ENCODE data around the gene TMEM161A. TPM values are rescaled to one million over a fixed set of nuclear protein-coding genes. Genes with fewer than 3 reads are reported as not detected.
A peak's percentile ranks its signal among the peaks of the same experiment; 100 is the strongest.
"Not testable (repeated sequence)": the region's sequence is repeated elsewhere in the genome, so short reads cannot be mapped to it uniquely, and the experiment has no call there.

TMEM161A gene
- total RNA-seq, 2 experiments from 2014 or later, result 8.2 to 10.9 TPM

DNA sequence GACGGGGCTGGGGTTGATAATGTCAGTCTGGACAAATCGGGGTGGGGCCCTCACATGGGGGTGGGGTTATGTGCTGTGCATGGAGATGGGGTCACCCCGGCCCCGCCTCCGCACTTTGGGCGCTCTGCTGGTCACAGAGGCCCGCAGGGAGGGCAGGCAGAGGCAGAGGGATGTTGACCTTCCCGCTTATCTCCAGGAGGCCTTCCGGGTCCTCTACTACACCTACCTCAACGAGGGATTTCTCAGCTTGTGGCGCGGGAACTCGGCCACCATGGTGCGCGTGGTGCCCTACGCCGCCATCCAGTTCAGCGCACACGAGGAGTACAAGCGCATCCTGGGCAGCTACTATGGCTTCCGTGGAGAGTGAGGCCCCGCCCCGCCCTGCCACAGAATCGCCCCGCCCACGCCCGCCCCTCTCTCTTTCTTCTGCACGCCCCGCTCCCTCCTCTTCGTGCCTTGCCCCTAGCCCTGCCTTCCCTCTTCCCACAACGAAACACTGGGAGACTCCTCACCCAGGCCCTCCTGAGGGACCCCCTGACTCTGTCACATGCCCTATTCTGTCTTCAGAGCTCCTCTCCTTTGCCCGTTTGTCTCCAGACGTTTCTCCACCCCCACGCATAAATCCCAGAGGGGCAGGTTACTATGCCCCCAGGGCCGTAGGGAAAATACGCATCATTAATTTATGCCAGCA, 32.8 kb downstream of the TMEM161A start:
- Histone ChIP-seq H3K9me3 (ENCODE audit: control insufficient read depth in 1 of 2, insufficient read depth in 1 of 2, low read length in 2 of 2) (no peaks in the 10 kb centered on the region), H3K4me1 (ENCODE audit: insufficient read depth, low read length) (peaks cover 5% of the 10 kb centered on the region), H3K27ac (ENCODE audit: low read depth in 1 of 2, low read length in 2 of 2) (no peak overlapping the region), H3K36me3 (ENCODE audit: insufficient read depth, low read length) (peaks cover 19% of the 10 kb centered on the region), H3K27me3 (ENCODE audit: control insufficient read depth in 1 of 2, insufficient read depth in 2 of 2, low read length in 2 of 2) (no peaks in the 10 kb centered on the region), H3K4me3 (ENCODE audit: low read length) (no peak overlapping the region)
- no peak overlapping the region for H3K27ac Mint-ChIP-seq
- H3K36me3 Mint-ChIP-seq (ENCODE audit: low read depth), result peaks cover 7% of the 10 kb centered on the region
- peak in 2 of 14 experiments; percentile 9 to 18 for DNase-seq
- H3K4me3 Mint-ChIP-seq, result no peak overlapping the region
- intact Hi-C loops (cut with DNase I, micrococcal nuclease), result no loop called here
- no peaks in the 10 kb centered on the region for H3K4me1 Mint-ChIP-seq (ENCODE audit: low read depth)
- no peaks in the 10 kb centered on the region for H3K9me3 Mint-ChIP-seq
- no peak for ATAC-seq (ENCODE audit: poor library complexity)
- H3K27me3 Mint-ChIP-seq, result no peaks in the 10 kb centered on the region
- ChIA-PET POLR2A (no interaction called here), CTCF (no interaction called here)
- TF ChIP-seq CTCF (IDR thresholded peaks at IDR 0.05), result no peak

DNA sequence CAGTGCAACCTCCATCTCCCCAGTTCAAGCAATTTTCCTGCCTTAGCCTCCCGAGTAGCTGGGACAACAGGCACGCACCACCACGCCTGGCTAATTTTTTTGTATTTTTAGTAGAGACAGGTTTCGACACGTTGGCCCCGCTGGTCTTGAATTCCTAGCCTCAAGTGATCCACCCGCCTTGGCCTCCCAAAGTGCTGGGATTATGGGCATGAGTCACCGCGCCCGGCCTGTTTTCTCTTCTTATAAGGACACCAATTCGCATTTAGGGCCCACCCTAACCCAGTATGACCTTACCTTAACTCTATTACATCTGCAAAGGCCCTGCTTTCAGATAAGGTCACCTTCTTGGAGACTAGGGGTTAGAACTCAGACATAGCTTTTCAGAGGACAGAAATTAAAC, 35.1 kb downstream of the TMEM161A start:
- Histone ChIP-seq H3K9me3 (ENCODE audit: control insufficient read depth in 1 of 2, insufficient read depth in 1 of 2, low read length in 2 of 2) (no peaks in the 10 kb centered on the region), H3K36me3 (ENCODE audit: insufficient read depth, low read length) (peaks cover 33% of the 10 kb centered on the region), H3K4me3 (ENCODE audit: low read length) (no peak overlapping the region), H3K27ac (ENCODE audit: low read depth in 1 of 2, low read length in 2 of 2) (no peak overlapping the region), H3K4me1 (ENCODE audit: insufficient read depth, low read length) (no peaks in the 10 kb centered on the region), H3K27me3 (ENCODE audit: control insufficient read depth in 1 of 2, insufficient read depth in 2 of 2, low read length in 2 of 2) (no peaks in the 10 kb centered on the region)
- ATAC-seq (ENCODE audit: poor library complexity) (no peak), DNase-seq (no peak)
- intact Hi-C loops (cut with DNase I, micrococcal nuclease), result no loop called here
- Mint-ChIP-seq H3K27ac (no peak overlapping the region), H3K36me3 (ENCODE audit: low read depth) (peaks cover 20% of the 10 kb centered on the region), H3K4me1 (ENCODE audit: low read depth) (no peaks in the 10 kb centered on the region), H3K9me3 (no peaks in the 10 kb centered on the region), H3K27me3 (no peaks in the 10 kb centered on the region), H3K4me3 (no peak overlapping the region)
- ChIA-PET POLR2A (no interaction called here), CTCF (no interaction called here)
- TF ChIP-seq CTCF (IDR thresholded peaks at IDR 0.05), result no peak

- H3K9me3 Mint-ChIP-seq; H3K4me3 ChIP-seq (ENCODE audit: low read length); CTCF ChIA-PET; intact Hi-C loops (cut with DNase I, micrococcal nuclease); POLR2A ChIA-PET; H3K9me3 ChIP-seq (ENCODE audit: control insufficient read depth in 1 of 2, insufficient read depth in 1 of 2, low read length in 2 of 2); H3K27me3 Mint-ChIP-seq; ATAC-seq (ENCODE audit: poor library complexity); H3K27ac Mint-ChIP-seq; H3K27ac ChIP-seq (ENCODE audit: low read depth in 1 of 2, low read length in 2 of 2); H3K4me1 Mint-ChIP-seq (ENCODE audit: low read depth); H3K4me3 Mint-ChIP-seq; H3K4me1 ChIP-seq (ENCODE audit: insufficient read depth, low read length); DNase-seq; H3K27me3 ChIP-seq (ENCODE audit: control insufficient read depth in 1 of 2, insufficient read depth in 2 of 2, low read length in 2 of 2): not testable (repeated sequence)
- peaks cover 24% of the 10 kb centered on the region for H3K36me3 Mint-ChIP-seq (ENCODE audit: low read depth)
- H3K36me3 ChIP-seq (ENCODE audit: insufficient read depth, low read length), result peaks cover 33% of the 10 kb centered on the region
Observed at GRCh38 chr19:19102566-19102965, 35.7 kb downstream of the TMEM161A start.

GRCh38 chr19:19101540-19101939, 36.7 kb downstream of the TMEM161A start:
- H3K36me3 Mint-ChIP-seq (ENCODE audit: low read depth), result peaks cover 30% of the 10 kb centered on the region
- POLR2A ChIA-PET, result no interaction called here
- CTCF ChIA-PET, result no interaction called here

More at GRCh38 chr19:19101540-19101939, 36.7 kb downstream of the TMEM161A start:
- no peaks in the 10 kb centered on the region for H3K9me3 Mint-ChIP-seq
- H3K27me3 Mint-ChIP-seq, result no peaks in the 10 kb centered on the region
- intact Hi-C loops (cut with DNase I, micrococcal nuclease), result no loop called here
- ATAC-seq (ENCODE audit: poor library complexity) (no peak), DNase-seq (no peak)
- no peak for TF ChIP-seq CTCF (IDR thresholded peaks at IDR 0.05)
- Histone ChIP-seq H3K4me1 (ENCODE audit: insufficient read depth, low read length) (no peaks in the 10 kb centered on the region), H3K36me3 (ENCODE audit: insufficient read depth, low read length) (peaks cover 40% of the 10 kb centered on the region), H3K4me3 (ENCODE audit: low read length) (no peak overlapping the region), H3K9me3 (ENCODE audit: control insufficient read depth in 1 of 2, insufficient read depth in 1 of 2, low read length in 2 of 2) (no peaks in the 10 kb centered on the region), H3K27me3 (ENCODE audit: control insufficient read depth in 1 of 2, insufficient read depth in 2 of 2, low read length in 2 of 2) (no peaks in the 10 kb centered on the region), H3K27ac (ENCODE audit: low read depth in 1 of 2, low read length in 2 of 2) (no peak overlapping the region)
- no peak overlapping the region for H3K27ac Mint-ChIP-seq
- no peak overlapping the region for H3K4me3 Mint-ChIP-seq
- no peaks in the 10 kb centered on the region for H3K4me1 Mint-ChIP-seq (ENCODE audit: low read depth)

All from CD4-positive, alpha-beta T cell (primary cell).